GM12878 (cell line): ENCODE results near the gene SUFU. TPM values are rescaled to one million over a fixed set of nuclear protein-coding genes. Genes with fewer than 3 reads are reported as not detected.
A peak's percentile ranks its signal among the peaks of the same experiment; 100 is the strongest.

ENCODE experiments used
- ASH2L ChIP-seq: fragments of 300-600, 200-600 bp; sonication (generic); IDR thresholded peaks from 2 replicates; pipeline ENCODE4 v1.6.1; 2017; ENCODE audit warnings: low read depth, mild to moderate bottlenecking, borderline replicate concordance
- ATF7 ChIP-seq: fragments of 450-650 bp; IDR thresholded peaks from 2 replicates; pipeline ENCODE4 v1.6.1; 2016; ENCODE audit warnings: low read depth, mild to moderate bottlenecking
- BHLHE40 ChIP-seq, 2 experiments: fragments of 450-650 bp in 1 of 2; IDR thresholded peaks; 2 replicates each; pipeline ENCODE4 v1.6.1; 2011 to 2017; ENCODE audit warnings: low read depth in 2 of 2, borderline replicate concordance in 1 of 2, improper control_type of control experiment in 1 of 2, low read length in 1 of 2, mild to moderate bottlenecking in 1 of 2
- BMI1 ChIP-seq: fragments of 450-650 bp; IDR thresholded peaks from 2 replicates; pipeline ENCODE4 v1.6.1; 2016; ENCODE audit warnings: mild to moderate bottlenecking, moderate library complexity, borderline replicate concordance
- CHD4 ChIP-seq: fragments of 200-600 bp; sonication (generic); IDR thresholded peaks from 2 replicates; pipeline ENCODE4 v1.6.1; 2016; ENCODE audit warnings: mild to moderate bottlenecking
- EGR1 ChIP-seq, 2 experiments: IDR thresholded peaks; 1 replicate in 1 of 2; 2 replicates in 1 of 2; pipeline ENCODE4 v1.6.1; 2011 to 2012; ENCODE audit warnings: low read depth in 2 of 2, low read length in 2 of 2, borderline replicate concordance in 1 of 2, mild to moderate bottlenecking in 1 of 2, moderate library complexity in 1 of 2
- MLLT1 ChIP-seq: fragments of 450-650 bp; IDR thresholded peaks from 2 replicates; pipeline ENCODE4 v1.6.1; 2016; ENCODE audit warnings: mild to moderate bottlenecking
- MTA3 ChIP-seq: IDR thresholded peaks from 2 replicates; pipeline ENCODE4 v1.6.1; 2012; ENCODE audit warnings: low read length, inconsistent platforms, borderline replicate concordance
- NKRF ChIP-seq: fragments of 450-650 bp; conservative IDR thresholded peaks from 2 replicates; pipeline ENCODE4 v1.6.1; 2017; ENCODE audit warnings: mild to moderate bottlenecking, moderate library complexity
- NR2F1 ChIP-seq: fragments of 450-650 bp; conservative IDR thresholded peaks from 2 replicates; pipeline ENCODE4 v1.6.1; 2017; ENCODE audit warnings: mild to moderate bottlenecking
- PBX3 ChIP-seq: IDR thresholded peaks from 2 replicates; pipeline ENCODE4 v1.6.1; 2011; ENCODE audit warnings: mild to moderate bottlenecking, low read depth, low read length, moderate library complexity; ENCODE audit not compliant: insufficient replicate concordance
- RB1 ChIP-seq: fragments of 450-650 bp; formaldehyde crosslinking; IDR thresholded peaks from 2 replicates; pipeline ENCODE4 v1.6.1; 2017; ENCODE audit warnings: mild to moderate bottlenecking, borderline replicate concordance
- RFX5 ChIP-seq: IDR thresholded peaks from 2 replicates; pipeline ENCODE4 v1.6.1; 2011; ENCODE audit warnings: low read depth, low read length, improper control_type of control experiment
- SPI1 ChIP-seq: IDR thresholded peaks from 2 replicates; pipeline ENCODE4 v1.6.1; 2011; ENCODE audit warnings: low read depth, mild to moderate bottlenecking, low read length, moderate library complexity, borderline replicate concordance; ENCODE audit not compliant: insufficient read depth
- SREBF2 ChIP-seq: IDR thresholded peaks from 2 replicates; pipeline ENCODE4 v1.6.1; 2012; ENCODE audit warnings: mild to moderate bottlenecking, low read length
- TBL1XR1 ChIP-seq: IDR thresholded peaks from 2 replicates; pipeline ENCODE4 v1.6.1; 2012; ENCODE audit warnings: low read depth, low read length, improper control_type of control experiment
- polyA plus RNA-seq, 11 experiments: library from polyadenylated mRNA; depleted of rRNA in 4 of 11; unstranded in 6 of 11; stranded (reverse) in 5 of 11; fragments of >200 nt; fragmentation: Nextera tagmentation in 4 of 11; fragmentation: Illumina TruSeq in 1 of 11; extraction: Ambion mirVana in 4 of 11; extraction: Trizol in 1 of 11; gene quantifications; 1 replicate in 1 of 11; 2 replicates in 10 of 11; pipeline versions ENCODE4 v1.2.1 to v1.2.3, GENCODE V29; 2011 to 2016; ENCODE audit warnings: inconsistent platforms in 2 of 11, missing spikeins in 2 of 11, low read depth in 1 of 11
- total RNA-seq, 4 experiments: library from RNA; depleted of rRNA in 3 of 4; stranded (reverse); fragments of >200 nt in 3 of 4; fragmentation: Illumina TruSeq in 1 of 4; extraction: Trizol in 1 of 4; gene quantifications; 2 replicates each; pipeline versions ENCODE4 v1.2.1 to v1.2.3, GENCODE V29; 2013 to 2021

Gene SUFU
- total and polyA plus RNA-seq, 10 of the 15 experiments (the other 5 are each of a cell fraction or from before 2014, with no cell fraction given) = 0.68 to 7.7 (median 2.4) TPM

DNA sequence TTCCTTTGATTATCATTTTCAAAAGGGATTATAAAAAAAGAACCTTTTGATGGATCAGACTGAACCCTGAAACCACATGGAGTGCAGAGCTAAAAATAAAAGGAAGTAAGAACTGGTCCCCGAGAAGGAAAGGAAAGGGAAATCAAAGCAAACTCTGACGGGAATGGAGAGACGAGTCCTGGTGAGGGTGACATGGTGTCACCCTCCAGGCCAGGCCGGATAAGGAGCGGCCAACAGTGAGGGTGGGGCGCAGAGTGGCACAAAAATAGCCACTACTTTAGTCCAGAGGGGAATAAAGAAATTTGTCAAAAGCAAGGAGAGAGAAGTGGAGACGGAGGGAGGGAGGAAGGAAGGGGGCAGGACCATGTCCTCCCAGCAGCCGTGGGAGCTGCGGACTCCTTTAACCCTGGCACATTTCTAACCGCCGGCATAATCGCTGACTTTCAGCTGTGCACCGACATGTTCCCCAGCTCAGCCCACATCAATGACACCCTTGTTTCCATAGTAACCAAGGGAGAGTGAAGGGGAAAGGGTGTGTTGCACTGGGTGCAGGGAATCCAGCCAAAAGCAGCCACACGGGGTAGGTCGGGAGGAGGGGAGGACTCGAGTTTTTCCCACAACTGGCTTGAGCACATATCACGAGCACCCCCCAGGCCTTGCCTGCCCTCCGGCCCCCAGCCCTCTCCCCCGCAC is 170.2 kb downstream of the SUFU start (continued):
- TF ChIP-seq MTA3 (no peak), RFX5 (peak; percentile 93), CHD4 (no peak), EGR1 (IDR thresholded peaks at IDR 0.05; ENCODE audit: borderline replicate concordance in 1 of 2, low read depth in 2 of 2, low read length in 2 of 2) (0 out of 3 replicates have a peak, but pooled peaks of 1 of the 2 experiments have one; percentile 2), NKRF (no peak), SPI1 (0 out of 2 replicates have a peak, but pooled peaks have one; percentile 9), NR2F1 (peak; percentile 38; the same call in 1 of the 2 replicates), BMI1 (peak; percentile 97), MLLT1 (peak; percentile 62), RB1 (no peak), SREBF2 (no peak), TBL1XR1 (no peak), ASH2L (no peak), PBX3 (peak; percentile 76), ATF7 (no peak), BHLHE40 (IDR thresholded peaks at IDR 0.05; ENCODE audit: borderline replicate concordance in 1 of 2, low read depth in 2 of 2, low read length in 1 of 2) (peak in 1 of 2 experiments; percentile 45; a peak in 1 of 4 replicates)
